Measurements from ENCODE around the gene BID.

Gene BID

GRCh38 chr22:17694752-17695151, 79.5 kb downstream of the BID start:
- DNase-seq = no peak

GRCh38 chr22:17694193-17694592, 80.1 kb downstream of the BID start:
- H3K36me3 ChIP-seq (ENCODE audit: control insufficient read depth, insufficient read depth, low read length) = peaks cover 3% of the 10 kb centered on the region

More at GRCh38 chr22:17694752-17695151, 79.5 kb downstream of the BID start:
- H3K4me1 ChIP-seq (ENCODE audit: control insufficient read depth, insufficient read depth, low read length, poor library complexity, severe bottlenecking) = no peaks in the 10 kb centered on the region
- H3K36me3 ChIP-seq (ENCODE audit: control insufficient read depth, insufficient read depth, low read length) = no peaks in the 10 kb centered on the region
- H3K27me3 ChIP-seq (replicated peaks; ENCODE audit: control insufficient read depth, insufficient read depth, low read length, poor library complexity, severe bottlenecking) = no peaks in the 10 kb centered on the region
- H3K9me3 ChIP-seq (ENCODE audit: control insufficient read depth, low read length) = no peaks in the 10 kb centered on the region
- no peak overlapping the region for H3K27ac ChIP-seq (ENCODE audit: insufficient read depth, low read length, poor library complexity, severe bottlenecking)
- H3K4me3 ChIP-seq (ENCODE audit: insufficient read depth, low read depth, low read length, poor library complexity, severe bottlenecking) = no peak overlapping the region

GRCh38 chr22:17692841-17693240, 81.4 kb downstream of the BID start:
- Histone ChIP-seq H3K27ac (ENCODE audit: insufficient read depth, low read length, poor library complexity, severe bottlenecking) (no peak overlapping the region), H3K27me3 (replicated peaks; ENCODE audit: control insufficient read depth, insufficient read depth, low read length, poor library complexity, severe bottlenecking) (no peaks in the 10 kb centered on the region), H3K4me1 (ENCODE audit: control insufficient read depth, insufficient read depth, low read length, poor library complexity, severe bottlenecking) (no peaks in the 10 kb centered on the region), H3K9me3 (ENCODE audit: control insufficient read depth, low read length) (no peaks in the 10 kb centered on the region), H3K36me3 (ENCODE audit: control insufficient read depth, insufficient read depth, low read length) (peaks cover 10% of the 10 kb centered on the region), H3K4me3 (ENCODE audit: insufficient read depth, low read depth, low read length, poor library complexity, severe bottlenecking) (no peak overlapping the region)
- DNase-seq = no peak

More at GRCh38 chr22:17694193-17694592, 80.1 kb downstream of the BID start:
- no peaks in the 10 kb centered on the region for H3K9me3 ChIP-seq (ENCODE audit: control insufficient read depth, low read length)
- no peaks in the 10 kb centered on the region for H3K27me3 ChIP-seq (replicated peaks; ENCODE audit: control insufficient read depth, insufficient read depth, low read length, poor library complexity, severe bottlenecking)
- no peak overlapping the region for H3K27ac ChIP-seq (ENCODE audit: insufficient read depth, low read length, poor library complexity, severe bottlenecking)
- no peaks in the 10 kb centered on the region for H3K4me1 ChIP-seq (ENCODE audit: control insufficient read depth, insufficient read depth, low read length, poor library complexity, severe bottlenecking)
- no peak for DNase-seq
- no peak overlapping the region for H3K4me3 ChIP-seq (ENCODE audit: insufficient read depth, low read depth, low read length, poor library complexity, severe bottlenecking)

DNA sequence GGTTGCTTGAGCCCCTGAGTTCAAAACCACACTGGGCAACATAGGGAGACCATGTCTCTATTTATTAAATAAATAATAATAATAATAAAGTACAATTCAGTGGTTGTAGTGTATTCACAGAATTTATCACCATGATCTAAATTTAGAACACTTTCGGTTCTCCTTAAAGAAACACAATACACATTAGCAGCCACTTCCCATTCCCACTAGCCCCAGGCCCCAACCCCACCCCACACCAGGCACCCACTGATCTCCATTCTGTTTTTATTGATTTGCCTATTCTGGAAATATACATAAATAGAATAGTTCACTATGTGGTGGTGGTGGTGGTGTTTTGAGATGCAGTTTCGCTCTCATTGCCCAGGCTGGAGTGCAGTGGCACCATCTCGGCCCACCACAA, 90.0 kb downstream of the BID start:
- no peak overlapping the region for H3K27ac ChIP-seq (ENCODE audit: insufficient read depth, low read length, poor library complexity, severe bottlenecking)
- no peak for DNase-seq
- no peaks in the 10 kb centered on the region for H3K4me1 ChIP-seq (ENCODE audit: control insufficient read depth, insufficient read depth, low read length, poor library complexity, severe bottlenecking)
- no peaks in the 10 kb centered on the region for H3K9me3 ChIP-seq (ENCODE audit: control insufficient read depth, low read length)
- no peak overlapping the region for H3K4me3 ChIP-seq (ENCODE audit: insufficient read depth, low read depth, low read length, poor library complexity, severe bottlenecking)
- peaks cover 7% of the 10 kb centered on the region for H3K36me3 ChIP-seq (ENCODE audit: control insufficient read depth, insufficient read depth, low read length)
- H3K27me3 ChIP-seq (replicated peaks; ENCODE audit: control insufficient read depth, insufficient read depth, low read length, poor library complexity, severe bottlenecking) = no peaks in the 10 kb centered on the region

All from effector memory CD4-positive, alpha-beta T cell (primary cell).